HepG2 (cell line): ENCODE data around the gene GPS2. TPM values are rescaled to one million over a fixed set of nuclear protein-coding genes. Genes with fewer than 3 reads are reported as not detected.

ENCODE experiments used
- ATAC-seq: fragments of 200-7000 bp; cut with Tn5 transposase; 3 replicates; pipeline ENCODE4 v1.9.1; 2020; ENCODE audit warnings: mild to moderate bottlenecking, moderate library complexity
- BruUV-seq: library from RNA; stranded (reverse); fragments of 400-500 nt; replicated peaks from 2 replicates; lab custom pipeline; 2021; lab: Mats Ljungman, UMichigan
- CTCF ChIA-PET: fragments of 300-600 bp; formaldehyde crosslinking; extraction: SDS; loops from one replicate; lab custom pipeline; 2021; ENCODE audit warnings: low total read pairs, inconsistent platforms, low intra/inter-chr PET ratio; lab: Yijun Ruan, JAX
- POLR2A ChIA-PET: fragments of 350-600 bp; sonication (Branson Sonifier 250); formaldehyde crosslinking; loops from one replicate; lab custom pipeline; 2020; ENCODE audit warnings: antibody characterized with exemption, inconsistent platforms; lab: Yijun Ruan, JAX
- DNase-seq: peaks from one replicate; pipeline ENCODE4 v3.0.0-alpha.2; 2015; ENCODE audit warnings: low spot score
- FAIRE-seq: peaks from 3 replicates; lab custom pipeline; 2011; peaks lifted over from hg19 to GRCh38; lab: Jason Lieb, UNC
- H2AFZ ChIP-seq: one replicate; pipeline ENCODE4 v1.6.1; 2011; ENCODE audit warnings: low read length, inconsistent platforms
- H3K27ac ChIP-seq: fragments of 300-600 bp; 3 replicates; pipeline ENCODE4 v1.8.0; 2011; ENCODE audit warnings: mixed run types, mild to moderate bottlenecking, mixed read lengths, low read length, inconsistent platforms; ENCODE audit not compliant: insufficient read depth; ENCODE audit errors: extremely low read length
- H3K27me3 ChIP-seq, 2 experiments: fragments of 200-600 bp in 1 of 2; 2 replicates in 1 of 2; 3 replicates in 1 of 2; pipeline versions ENCODE4 v1.6.0 to v1.8.0; 2011; ENCODE audit warnings: low read length in 2 of 2, mild to moderate bottlenecking in 2 of 2, moderate library complexity in 2 of 2, inconsistent platforms in 1 of 2; ENCODE audit not compliant: insufficient read depth in 2 of 2, control insufficient read depth in 1 of 2
- H3K36me3 ChIP-seq, 2 experiments: fragments of 200-600 bp in 1 of 2; replicated peaks in 1 of 2; 2 replicates in 1 of 2; 3 replicates in 1 of 2; pipeline versions ENCODE4 v1.5.1 to v1.8.0; 2011; ENCODE audit warnings: low read length in 2 of 2, inconsistent platforms in 1 of 2; ENCODE audit not compliant: insufficient read depth in 2 of 2, control insufficient read depth in 1 of 2
- H3K4me1 ChIP-seq: 2 replicates; pipeline ENCODE4 v1.5.1; 2012; ENCODE audit warnings: low read length, inconsistent platforms; ENCODE audit not compliant: insufficient read depth
- H3K4me2 ChIP-seq: 2 replicates; pipeline ENCODE4 v1.6.0; 2011; ENCODE audit warnings: low read depth, low read length, inconsistent platforms
- H3K4me3 ChIP-seq, 3 experiments: fragments of 200-600 bp in 1 of 3; sonication (generic), shearing (Covaris generic) in 1 of 3; replicated peaks in 1 of 3; 2 replicates each; pipeline ENCODE4 v1.5.1; 2011 to 2016; ENCODE audit warnings: low read length in 3 of 3, inconsistent platforms in 2 of 3, low read depth in 2 of 3, mild to moderate bottlenecking in 2 of 3, control low read depth in 1 of 3, mixed read lengths in 1 of 3; ENCODE audit not compliant: insufficient read depth in 1 of 3
- H3K79me2 ChIP-seq: one replicate; pipeline ENCODE4 v1.6.1; 2011; ENCODE audit warnings: low read length, inconsistent platforms; ENCODE audit not compliant: insufficient read depth
- H3K9ac ChIP-seq: 2 replicates; pipeline ENCODE4 v1.6.0; 2011; ENCODE audit warnings: mild to moderate bottlenecking, low read depth, low read length, inconsistent platforms; ENCODE audit not compliant: insufficient read depth
- H3K9me3 ChIP-seq: 2 replicates; pipeline ENCODE4 v1.5.1; 2012; ENCODE audit warnings: mild to moderate bottlenecking, low read length
- H4K20me1 ChIP-seq: 2 replicates; pipeline ENCODE4 v1.6.0; 2011; ENCODE audit warnings: inconsistent platforms, mild to moderate bottlenecking, low read length, moderate library complexity; ENCODE audit not compliant: insufficient read depth
- IRF1 ChIP-seq: sonication (generic); formaldehyde crosslinking; IDR thresholded peaks from 2 replicates; pipeline ENCODE4 v1.4.0; 2020; ENCODE audit warnings: low read depth, mild to moderate bottlenecking, missing genetic modification reagents
- MLX ChIP-seq: IDR thresholded peaks from 2 replicates; pipeline ENCODE4 v1.6.1; 2016
- NBN ChIP-seq: fragments of 450-650 bp; conservative IDR thresholded peaks from 2 replicates; pipeline ENCODE4 v1.6.1; 2017
- NFKB2 ChIP-seq: sonication (generic); formaldehyde crosslinking; IDR thresholded peaks from 2 replicates; pipeline ENCODE4 v1.4.0; 2020; ENCODE audit warnings: missing genetic modification reagents, borderline replicate concordance
- SRSF4 ChIP-seq: fragments of 200-400 bp; formaldehyde crosslinking; IDR thresholded peaks from one replicate; pipeline ENCODE4 v1.6.1; 2018; ENCODE audit warnings: mild to moderate bottlenecking, low read depth, low read length, moderate library complexity; ENCODE audit not compliant: poor library complexity, severe bottlenecking
- ZNF10 ChIP-seq: sonication (generic); formaldehyde crosslinking; IDR thresholded peaks from 2 replicates; pipeline ENCODE4 v1.4.0; 2020; ENCODE audit warnings: mild to moderate bottlenecking, low read depth, missing genetic modification reagents, borderline replicate concordance
- ZNF296 ChIP-seq: sonication (generic); formaldehyde crosslinking; conservative IDR thresholded peaks from 2 replicates; pipeline ENCODE4 v1.5.0; 2020; ENCODE audit warnings: mild to moderate bottlenecking, missing genetic modification reagents
- WGBS: methylation state at CpG from one replicate; pipeline ENCODE4 v1.1.6; 2017; ENCODE audit warnings: low lambda C conversion rate; 5-methylcytosine and 5-hydroxymethylcytosine counted together
- in situ Hi-C: cut with HindIII; loops from 2 replicates; pipeline ENCODE4 v1.10.0; 2017; ENCODE audit warnings: low pct_unique_long_range_greater_than_20kb; ENCODE audit not compliant: extremely low pct_ligation_motif_present
- intact Hi-C: fragments of 100-400 bp; cut with micrococcal nuclease; formaldehyde crosslinking; loops from one replicate; pipeline ENCODE4 v1.10.0; 2022; ENCODE audit not compliant: unreplicated experiment
- polyA plus RNA-seq, 8 experiments: library from polyadenylated mRNA; depleted of rRNA in 3 of 8; stranded (reverse) in 7 of 8; unstranded in 1 of 8; fragments of >200 nt; fragmentation: Illumina TruSeq in 4 of 8; extraction: Trizol in 4 of 8; gene quantifications; 2 replicates each; pipeline versions ENCODE4 v1.2.1 to v1.2.3, GENCODE V29; 2011 to 2016; ENCODE audit warnings: low read depth in 4 of 8, missing spikeins in 1 of 8, mixed read lengths in 1 of 8; ENCODE audit not compliant: insufficient read depth in 1 of 8
- total RNA-seq, 5 experiments: library from RNA; depleted of rRNA; stranded (reverse); fragments of >200 nt; fragmentation: Illumina TruSeq; extraction: Trizol; gene quantifications; 2 replicates each; pipeline ENCODE4 v1.2.3, GENCODE V29; 2016; ENCODE audit warnings: low read depth in 1 of 5

GPS2 gene
- total and polyA plus RNA-seq, 2 of the 13 experiments (the other 11 are each of a cell fraction or from before 2014, with no cell fraction given) = 58.0 to 59.4 TPM

DNA sequence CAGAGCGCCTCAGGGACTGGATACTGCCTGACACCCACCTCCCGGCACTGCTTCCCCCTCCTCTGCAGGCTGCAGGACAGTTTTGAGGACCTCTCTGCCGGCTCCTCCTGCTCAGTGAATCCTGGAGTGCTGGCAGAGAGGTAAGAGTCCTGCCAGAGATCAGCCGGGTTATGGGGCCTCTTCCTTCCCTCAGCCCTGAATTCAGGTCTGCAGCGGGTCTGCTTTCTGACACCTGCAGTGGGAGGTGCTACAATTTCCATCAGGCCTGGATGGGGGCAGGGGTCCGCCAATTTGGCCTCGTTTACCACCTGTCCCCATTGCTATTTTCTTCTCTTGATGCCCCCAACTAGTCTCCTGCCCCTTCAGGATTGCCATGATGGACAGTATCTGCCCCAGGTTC, 17.0 kb upstream of the GPS2 start:
- DNase-seq = no peak

More for the DNA sequence above, 17.0 kb upstream of the GPS2 start:
- Histone ChIP-seq H3K9me3 (no peaks in the 10 kb centered on the region), H2AFZ (no peak overlapping the region), H3K36me3 (no peaks in the 10 kb centered on the region), H3K27ac (no peak overlapping the region), H3K4me3 (no peak overlapping the region), H3K27me3 (peaks cover 0 to 4% of the 10 kb centered on the region in 2 experiments; a peak in 3 of 5 replicates), H3K4me2 (peak overlapping the region; percentile 12; the same call in 1 of the 2 replicates), H4K20me1 (no peaks in the 10 kb centered on the region), H3K4me1 (peaks cover 38% of the 10 kb centered on the region), H3K79me2 (peaks cover 12% of the 10 kb centered on the region), H3K9ac (no peak overlapping the region)
- no peak for ATAC-seq
- in situ Hi-C loops = no loop called here
- CTCF ChIA-PET = no interaction called here
- no peak for FAIRE-seq
- intact Hi-C loops = no loop called here
- no TSS peak for BruUV-seq
- POLR2A ChIA-PET = no interaction called here
- TF ChIP-seq IRF1 (no peak), NFKB2 (CRISPR knock-in tag) (no peak), MLX (CRISPR knock-in tag) (no peak), NBN (no peak), ZNF10 (CRISPR knock-in tag) (no peak), SRSF4 (no peak), ZNF296 (CRISPR knock-in tag) (no peak)
- 20% methylated on average over 5 of the region's 7 CpGs for WGBS
